Thoracic aorta (tissue), 2 donors: Measurements from ENCODE around the gene DYRK1B. TPM values are rescaled to one million over a fixed set of nuclear protein-coding genes. Genes with fewer than 3 reads are reported as not detected.

Experiments used
- ATAC-seq: fragments of 150-250 bp; one replicate; pipeline ENCODE4 v1.8.0; 2017; ENCODE audit warnings: low read depth; ENCODE audit not compliant: insufficient number of reproducible peaks, low FRiP score
- DNase-seq: peaks from one replicate; pipeline ENCODE4 v3.0.0-alpha.2; 2020; ENCODE audit warnings: low spot score
- H3K27ac ChIP-seq, 2 donors: fragments of 200-600 bp; sonication (generic); 1 replicate in 1 of 2; 2 replicates in 1 of 2; pipeline ENCODE4 v1.5.1; 2016; ENCODE audit warnings: mild to moderate bottlenecking in 2 of 2, moderate library complexity in 2 of 2
- H3K27me3 ChIP-seq: fragments of 200-600 bp; sonication (generic); replicated peaks from 2 replicates; pipeline ENCODE4 v1.6.0; 2016; ENCODE audit warnings: mild to moderate bottlenecking; ENCODE audit not compliant: insufficient read depth
- H3K36me3 ChIP-seq: fragments of 200-600 bp; sonication (generic); one replicate; pipeline ENCODE4 v1.5.1; 2016
- H3K4me1 ChIP-seq, 2 donors: fragments of 200-600 bp; sonication (generic); 1 replicate in 1 of 2; 2 replicates in 1 of 2; pipeline versions ENCODE4 v1.5.1 to v1.6.0; 2016; ENCODE audit warnings: low read depth in 2 of 2, mild to moderate bottlenecking in 1 of 2; ENCODE audit not compliant: control insufficient read depth in 1 of 2
- H3K4me3 ChIP-seq: fragments of 200-600 bp; sonication (generic); 2 replicates; pipeline ENCODE4 v1.5.1; 2016; ENCODE audit warnings: mild to moderate bottlenecking
- H3K9me3 ChIP-seq: fragments of 200-600 bp; sonication (generic); 2 replicates; pipeline ENCODE4 v1.5.1; 2016
- CTCF ChIP-seq: fragments of 200-600 bp; sonication (generic); IDR thresholded peaks from one replicate; pipeline ENCODE4 v1.5.1; 2019; ENCODE audit warnings: antibody characterized with exemption
- total RNA-seq, 2 donors: library from RNA; depleted of rRNA; stranded (reverse); fragments of >200 nt; gene quantifications; one replicate each; pipeline versions ENCODE4 v1.1.0 to v1.2.3, GENCODE V29; 2016

DYRK1B gene
- total RNA-seq, 2 donors from 2014 or later, result 8.9 to 10.2 TPM

GRCh38 chr19:39788244-39788643 lies 45.7 kb downstream of the DYRK1B start:
- Histone ChIP-seq H3K27me3 (no peaks in the 10 kb centered on the region), H3K27ac (no peak overlapping the region), H3K36me3 (no peaks in the 10 kb centered on the region), H3K4me3 (no peak overlapping the region), H3K4me1 (no peaks in the 10 kb centered on the region), H3K9me3 (peaks cover 6% of the 10 kb centered on the region)
- no peak for DNase-seq
- no peak for TF ChIP-seq CTCF
- ATAC-seq, result no peak

- ATAC-seq, result no peak
- Histone ChIP-seq H3K4me1 (no peaks in the 10 kb centered on the region), H3K9me3 (no peaks in the 10 kb centered on the region), H3K36me3 (no peaks in the 10 kb centered on the region), H3K27ac (no peak overlapping the region), H3K4me3 (no peak overlapping the region), H3K27me3 (no peaks in the 10 kb centered on the region)
- TF ChIP-seq CTCF, result no peak
- no peak for DNase-seq
These were observed 53.1 kb downstream of the DYRK1B start for GRCh38 chr19:39780894-39781293.

- Histone ChIP-seq H3K36me3 (no peaks in the 10 kb centered on the region), H3K27ac (no peak within 1 kb of the TSS), H3K4me1 (no peaks in the 10 kb centered on the region), H3K4me3 (no peak within 1 kb of the TSS), H3K27me3 (no peaks in the 10 kb centered on the region), H3K9me3 (no peaks in the 10 kb centered on the region)
- no peak for DNase-seq
- no peak for TF ChIP-seq CTCF
- no peak for ATAC-seq
These were observed 55.2 kb downstream of the DYRK1B start, which contains the start of gene LEUTX for GRCh38 chr19:39778763-39779162. Gene LEUTX (plus strand): TSS chr19:39778854. CDS start chr19:39778921, 67 bp downstream.

Other genes with a start within 250 kb of the DYRK1B start
- gene LGALS13, start 231.6 kb downstream of the DYRK1B start, total RNA-seq, result not detected
- not detected for gene LGALS16, start 178.2 kb downstream of the DYRK1B start, total RNA-seq
- not detected for gene LGALS14, start 129.7 kb downstream of the DYRK1B start, total RNA-seq
- gene CLC, start 96.1 kb downstream of the DYRK1B start, total RNA-seq, result not detected
- gene LEUTX, start 55.3 kb downstream of the DYRK1B start, total RNA-seq, result not detected
- 100 to 1,000 TPM in 1 of 2 donors, 10 to 100 TPM in 1; 52.7 to 103 TPM for gene FBL, start 12.2 kb upstream of the DYRK1B start, total RNA-seq
- 100 to 1,000 TPM; 120 to 142 TPM for gene FCGBP, start 100.5 kb upstream of the DYRK1B start, total RNA-seq
- gene PSMC4, start 137.0 kb upstream of the DYRK1B start, total RNA-seq, result 10 to 100 TPM; 71.1 to 93.1 TPM
- 1 to 10 TPM; 5.8 to 8.5 TPM for gene ZNF546, start 162.9 kb upstream of the DYRK1B start, total RNA-seq
- gene ZNF780B, start 222.1 kb upstream of the DYRK1B start, total RNA-seq, result 10 to 100 TPM; 21.2 to 25.3 TPM